Measurements from ENCODE around the gene COPG1. TPM values are rescaled to one million over a fixed set of nuclear protein-coding genes. Genes with fewer than 3 reads are reported as not detected.
A peak's percentile ranks its signal among the peaks of the same experiment; 100 is the strongest.

Gene COPG1
- total RNA-seq = 269 to 342 TPM (median 276 TPM) in 3 replicates
- long read RNA-seq, transcript COPG1-201 (24 exons, 3,078 nt) = major isoform, 404 of 465 reads
- long read RNA-seq, partial matches to known transcripts = 24 of 465 reads
- long read RNA-seq, other reads (novel, unspliced or antisense) = 37 of 465 reads

GRCh38 chr3:129249284-129250065 is at the start of gene COPG1:
TSS of gene COPG1 (plus strand) at chr3:129249606. CDS start at chr3:129249710, 104 bp downstream.
- Mint-ChIP-seq H3K4me3 (ENCODE audit: unreplicated experiment) (peak within 1 kb of the TSS; percentile 94), H3K9me3 (ENCODE audit: low read depth) (no peaks in the 10 kb centered on the region), H3K4me1 (ENCODE audit: low read depth) (peaks cover 49% of the 10 kb centered on the region), H3K36me3 (ENCODE audit: low read depth) (peaks cover 19% of the 10 kb centered on the region), H3K27me3 (ENCODE audit: low read depth) (no peaks in the 10 kb centered on the region), H3K27ac (ENCODE audit: unreplicated experiment) (peak within 1 kb of the TSS; percentile 99)
- peak; percentile 11 for TF ChIP-seq CTCF (IDR thresholded peaks at IDR 0.05)
- no peak for DNase-seq (ENCODE audit: low spot score)

GRCh38 chr3:129204473-129204872 is 44.9 kb upstream of the COPG1 start:
- Mint-ChIP-seq H3K4me1 (ENCODE audit: low read depth) (no peaks in the 10 kb centered on the region), H3K4me3 (ENCODE audit: unreplicated experiment) (no peak overlapping the region), H3K9me3 (ENCODE audit: low read depth) (no peaks in the 10 kb centered on the region), H3K27ac (ENCODE audit: unreplicated experiment) (no peak overlapping the region), H3K27me3 (ENCODE audit: low read depth) (no peaks in the 10 kb centered on the region), H3K36me3 (ENCODE audit: low read depth) (no peaks in the 10 kb centered on the region)
- DNase-seq (ENCODE audit: low spot score) = no peak
- TF ChIP-seq CTCF (IDR thresholded peaks at IDR 0.05) = no peak

- TF ChIP-seq CTCF (IDR thresholded peaks at IDR 0.05) = no peak
- no peaks in the 10 kb centered on the region for H3K36me3 Mint-ChIP-seq (ENCODE audit: low read depth)
- H3K27me3 Mint-ChIP-seq (ENCODE audit: low read depth) = no peaks in the 10 kb centered on the region
- no peak overlapping the region for H3K4me3 Mint-ChIP-seq (ENCODE audit: unreplicated experiment)
- H3K9me3 Mint-ChIP-seq (ENCODE audit: low read depth) = no peaks in the 10 kb centered on the region
- H3K4me1 Mint-ChIP-seq (ENCODE audit: low read depth) = peaks cover 2% of the 10 kb centered on the region
- H3K27ac Mint-ChIP-seq (ENCODE audit: unreplicated experiment) = no peak overlapping the region
- DNase-seq (ENCODE audit: low spot score) = no peak
These were observed 44.1 kb upstream of the COPG1 start for GRCh38 chr3:129205109-129205832.

GRCh38 chr3:129207479-129207878 is 41.9 kb upstream of the COPG1 start:
- Mint-ChIP-seq H3K27me3 (ENCODE audit: low read depth) (no peaks in the 10 kb centered on the region), H3K36me3 (ENCODE audit: low read depth) (no peaks in the 10 kb centered on the region), H3K9me3 (ENCODE audit: low read depth) (no peaks in the 10 kb centered on the region), H3K4me1 (ENCODE audit: low read depth) (peaks cover 17% of the 10 kb centered on the region), H3K27ac (ENCODE audit: unreplicated experiment) (no peak overlapping the region), H3K4me3 (ENCODE audit: unreplicated experiment) (no peak overlapping the region)
- DNase-seq (ENCODE audit: low spot score) = no peak
- TF ChIP-seq CTCF (IDR thresholded peaks at IDR 0.05) = no peak

GRCh38 chr3:129211345-129211744 is 38.1 kb upstream of the COPG1 start:
- TF ChIP-seq CTCF (IDR thresholded peaks at IDR 0.05) = no peak
- H3K27me3 Mint-ChIP-seq (ENCODE audit: low read depth) = no peaks in the 10 kb centered on the region

More at GRCh38 chr3:129211345-129211744, 38.1 kb upstream of the COPG1 start:
- H3K9me3 Mint-ChIP-seq (ENCODE audit: low read depth) = no peaks in the 10 kb centered on the region
- DNase-seq (ENCODE audit: low spot score) = no peak
- peaks cover 17% of the 10 kb centered on the region for H3K4me1 Mint-ChIP-seq (ENCODE audit: low read depth)
- H3K36me3 Mint-ChIP-seq (ENCODE audit: low read depth) = no peaks in the 10 kb centered on the region
- H3K27ac Mint-ChIP-seq (ENCODE audit: unreplicated experiment) = peak overlapping the region; percentile 84
- no peak overlapping the region for H3K4me3 Mint-ChIP-seq (ENCODE audit: unreplicated experiment)

Data from chondrocyte (in vitro differentiated cells).